HG03571 (cell line): ENCODE data around the gene NEURL3.

ENCODE experiments used
- ATAC-seq: cut with Tn5 transposase; IDR thresholded peaks from one replicate; pipeline ENCODE4 v1.9.1; 2021; ENCODE audit not compliant: unreplicated experiment

Gene NEURL3

GRCh38 chr2:96528006-96528699, 23.0 kb upstream of the NEURL3 start:
- no peak for ATAC-seq

GRCh38 chr2:96527286-96528005, 22.3 kb upstream of the NEURL3 start:
- peak; percentile 32 for ATAC-seq

GRCh38 chr2:96526615-96527285, 21.6 kb upstream of the NEURL3 start:
- ATAC-seq: no peak

GRCh38 chr2:96526101-96526591, 21.0 kb upstream of the NEURL3 start:
- ATAC-seq: no peak

GRCh38 chr2:96525211-96525507, 20.0 kb upstream of the NEURL3 start:
- no peak for ATAC-seq

GRCh38 chr2:96524482-96525210, 19.5 kb upstream of the NEURL3 start:
- no peak for ATAC-seq

- no peak for ATAC-seq
These were observed 18.7 kb upstream of the NEURL3 start for GRCh38 chr2:96523659-96524481.

- ATAC-seq: no peak
These were observed 17.4 kb upstream of the NEURL3 start for GRCh38 chr2:96522304-96523203.

- ATAC-seq: no peak
These were observed 16.1 kb upstream of the NEURL3 start for GRCh38 chr2:96521219-96521618.

- ATAC-seq: no peak
These were observed 15.5 kb upstream of the NEURL3 start for GRCh38 chr2:96520697-96521096.

- ATAC-seq: no peak
These were observed 15.1 kb upstream of the NEURL3 start for GRCh38 chr2:96520231-96520630.

- no peak for ATAC-seq
These were observed 11.9 kb upstream of the NEURL3 start for GRCh38 chr2:96517079-96517478.

GRCh38 chr2:96514521-96514920, 9.4 kb upstream of the NEURL3 start:
- no peak for ATAC-seq

- ATAC-seq: no peak
These were observed 7.2 kb upstream of the NEURL3 start for GRCh38 chr2:96512341-96512740.

- ATAC-seq: no peak
These were observed 6.7 kb upstream of the NEURL3 start for GRCh38 chr2:96511851-96512250.

- no peak for ATAC-seq
These were observed 5.9 kb upstream of the NEURL3 start for GRCh38 chr2:96510931-96511595.

- no peak for ATAC-seq
These were observed 4.7 kb upstream of the NEURL3 start for GRCh38 chr2:96509847-96510230.

- no peak for ATAC-seq
These were observed 4.1 kb upstream of the NEURL3 start for GRCh38 chr2:96509114-96509846.
